Effector memory CD4-positive, alpha-beta T cell (primary cell): ENCODE results near the gene GRIN3A.
"Not testable (repeated sequence)": the region's sequence is repeated elsewhere in the genome, so short reads cannot be mapped to it uniquely, and the experiment has no call there.

ENCODE experiments used
- DNase-seq, 3 donors: peaks; one replicate each; pipeline ENCODE4 v3.0.0-alpha.2; 2020
- H3K27ac ChIP-seq: 2 replicates; pipeline ENCODE4 v1.7.0; 2013; ENCODE audit warnings: mild to moderate bottlenecking, low read length, moderate library complexity; ENCODE audit not compliant: insufficient read depth, poor library complexity, severe bottlenecking
- H3K27me3 ChIP-seq: replicated peaks from 2 replicates; pipeline ENCODE4 v1.7.0; 2013; ENCODE audit warnings: mild to moderate bottlenecking, low read length; ENCODE audit not compliant: insufficient read depth, control insufficient read depth, poor library complexity, severe bottlenecking
- H3K36me3 ChIP-seq: 2 replicates; pipeline ENCODE4 v1.7.0; 2013; ENCODE audit warnings: mild to moderate bottlenecking, low read length, moderate library complexity; ENCODE audit not compliant: control insufficient read depth, insufficient read depth
- H3K4me1 ChIP-seq: 2 replicates; pipeline ENCODE4 v1.7.0; 2013; ENCODE audit warnings: low read length, mild to moderate bottlenecking; ENCODE audit not compliant: control insufficient read depth, insufficient read depth, poor library complexity, severe bottlenecking
- H3K4me3 ChIP-seq: 2 replicates; pipeline ENCODE4 v1.7.0; 2013; ENCODE audit warnings: low read length, low read depth, mild to moderate bottlenecking; ENCODE audit not compliant: insufficient read depth, poor library complexity, severe bottlenecking
- H3K9me3 ChIP-seq: 2 replicates; pipeline ENCODE4 v1.7.0; 2013; ENCODE audit warnings: mild to moderate bottlenecking, low read length, moderate library complexity; ENCODE audit not compliant: control insufficient read depth

Gene GRIN3A

GRCh38 chr9:101569741-101570501 is 168.5 kb downstream of the GRIN3A start:
- DNase-seq = no peak
- no peaks in the 10 kb centered on the region for H3K9me3 ChIP-seq
- peaks cover 29% of the 10 kb centered on the region for H3K4me1 ChIP-seq
- H3K4me3 ChIP-seq = peak overlapping the region; percentile 3
- no peaks in the 10 kb centered on the region for H3K27me3 ChIP-seq
- peak overlapping the region; percentile 35 for H3K27ac ChIP-seq
- H3K36me3 ChIP-seq = peaks cover 8% of the 10 kb centered on the region

DNA sequence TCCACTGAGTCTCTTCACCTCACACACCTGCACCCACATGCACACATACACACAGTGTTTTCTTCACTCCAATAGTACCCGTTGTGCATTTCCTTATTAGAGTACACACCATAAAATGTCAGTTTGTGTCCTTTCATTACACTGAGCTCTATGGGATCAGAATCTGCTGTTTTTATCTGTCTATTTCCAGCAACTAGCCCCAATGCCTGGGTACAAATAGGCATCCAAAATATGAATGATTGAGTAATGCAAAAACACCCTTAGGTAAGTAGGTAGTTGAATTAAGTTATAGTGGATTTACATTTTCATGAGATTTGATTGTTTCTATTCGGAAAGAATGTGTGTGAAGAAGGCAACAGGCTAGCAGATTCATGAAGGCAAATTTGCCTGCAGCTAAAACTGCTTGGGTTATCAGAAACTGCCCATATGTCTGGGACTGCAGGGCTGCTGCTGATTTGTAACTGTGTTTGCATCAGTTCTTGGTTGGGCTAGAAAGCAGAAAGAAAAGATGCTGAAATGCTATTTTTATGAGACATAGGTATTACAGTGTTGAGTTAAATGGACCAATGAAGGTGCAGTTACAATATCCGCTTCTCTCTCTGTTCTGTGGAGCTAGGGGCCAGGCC is 170.6 kb downstream of the GRIN3A start:
- DNase-seq = no peak
- no peaks in the 10 kb centered on the region for H3K27me3 ChIP-seq
- no peak overlapping the region for H3K4me3 ChIP-seq
- no peak overlapping the region for H3K27ac ChIP-seq
- peaks cover 20% of the 10 kb centered on the region for H3K36me3 ChIP-seq
- H3K4me1 ChIP-seq = peaks cover 23% of the 10 kb centered on the region
- no peaks in the 10 kb centered on the region for H3K9me3 ChIP-seq

DNA sequence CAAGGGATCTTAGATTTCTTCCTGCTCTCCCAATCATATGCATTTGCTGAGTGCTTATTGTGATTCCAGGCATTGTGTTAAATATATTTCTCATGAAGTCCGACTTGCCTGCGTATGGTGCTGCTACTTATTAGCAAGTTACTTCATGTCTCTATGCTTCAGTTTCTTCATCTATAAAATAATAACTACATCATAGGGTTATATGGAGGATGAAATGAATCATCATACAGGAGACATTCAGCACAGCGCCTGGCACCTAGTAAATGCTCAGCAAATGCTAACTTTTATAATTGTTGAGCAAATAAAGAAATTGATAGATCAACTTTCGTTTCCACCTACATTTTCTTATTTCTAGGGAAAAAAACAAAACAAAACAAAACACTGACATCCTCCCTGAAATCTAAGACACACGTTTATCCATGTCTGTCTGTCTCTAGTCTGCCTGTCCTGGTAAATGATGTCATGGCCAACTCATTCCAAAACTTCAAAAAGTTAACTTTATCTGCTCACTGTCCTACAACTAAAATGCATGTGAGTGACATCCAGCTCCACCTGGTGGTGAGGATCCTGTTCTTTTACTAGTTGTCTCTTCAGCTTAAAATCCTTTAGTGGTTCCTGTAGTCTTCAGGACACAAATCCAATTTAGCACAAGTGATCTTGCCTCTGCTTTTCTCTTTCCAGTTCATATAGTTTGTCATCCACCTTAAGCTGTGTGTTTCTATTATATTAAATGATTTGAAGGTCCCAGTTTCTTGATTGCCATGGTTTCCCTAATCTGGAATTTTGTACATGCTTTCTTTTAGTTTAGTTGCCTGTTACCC is 171.3 kb downstream of the GRIN3A start:
- no peak overlapping the region for H3K4me3 ChIP-seq
- H3K27me3 ChIP-seq = no peaks in the 10 kb centered on the region
- H3K36me3 ChIP-seq = peaks cover 27% of the 10 kb centered on the region
- no peak for DNase-seq
- H3K9me3 ChIP-seq = no peaks in the 10 kb centered on the region
- peaks cover 20% of the 10 kb centered on the region for H3K4me1 ChIP-seq
- H3K27ac ChIP-seq = no peak overlapping the region

- Histone ChIP-seq H3K27ac (no peak overlapping the region), H3K4me3 (no peak overlapping the region), H3K9me3 (no peaks in the 10 kb centered on the region), H3K27me3 (no peaks in the 10 kb centered on the region), H3K4me1 (no peaks in the 10 kb centered on the region), H3K36me3 (peaks cover 47% of the 10 kb centered on the region)
- DNase-seq = no peak
Observed at GRCh38 chr9:101564252-101564651, 174.2 kb downstream of the GRIN3A start.

DNA sequence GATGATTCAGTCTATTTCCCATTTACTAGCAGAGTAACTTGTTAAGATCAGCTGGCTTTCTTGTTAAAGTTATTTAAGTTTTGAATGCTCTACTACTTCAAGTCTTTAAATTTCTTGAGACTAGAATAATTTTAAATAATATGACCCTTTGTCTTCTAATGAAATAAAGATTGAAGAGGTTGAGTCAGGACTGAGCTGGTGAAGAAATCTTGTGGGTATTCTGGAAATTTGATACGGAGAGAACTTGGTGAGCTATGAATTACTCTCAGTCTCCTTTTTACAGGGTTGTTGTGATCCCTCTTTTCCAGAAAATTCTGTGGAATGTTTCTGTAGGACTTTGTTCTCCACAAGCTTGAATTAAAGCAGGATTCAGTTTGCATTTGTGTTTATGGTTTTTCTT is 175.5 kb downstream of the GRIN3A start:
- Histone ChIP-seq H3K36me3 (peaks cover 47% of the 10 kb centered on the region), H3K27ac (no peak overlapping the region), H3K27me3 (no peaks in the 10 kb centered on the region), H3K9me3 (no peaks in the 10 kb centered on the region), H3K4me3 (no peak overlapping the region), H3K4me1 (no peaks in the 10 kb centered on the region)
- no peak for DNase-seq

DNA sequence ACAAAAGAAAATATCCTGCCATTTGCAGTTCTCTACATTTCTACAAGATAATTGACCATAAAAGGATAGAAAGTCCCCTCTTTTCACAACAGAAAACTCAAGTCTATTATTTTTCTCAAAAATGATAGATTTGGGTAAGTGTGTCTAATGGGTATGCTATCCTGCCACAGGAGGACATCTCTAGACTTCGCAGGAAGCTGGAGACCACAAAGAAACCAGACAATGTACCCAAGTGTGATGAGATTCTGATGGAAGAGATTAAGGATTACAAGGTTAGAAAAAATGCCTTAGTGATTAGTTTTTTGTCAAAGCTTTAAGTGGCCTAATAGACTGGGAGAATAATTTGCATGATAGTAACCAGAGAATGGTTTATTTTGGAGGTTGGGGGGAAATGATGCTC is 176.7 kb downstream of the GRIN3A start:
- H3K27ac ChIP-seq = no peak overlapping the region
- DNase-seq = no peak
- no peaks in the 10 kb centered on the region for H3K27me3 ChIP-seq
- no peak overlapping the region for H3K4me3 ChIP-seq
- H3K36me3 ChIP-seq = peaks cover 47% of the 10 kb centered on the region
- H3K9me3 ChIP-seq = no peaks in the 10 kb centered on the region
- no peaks in the 10 kb centered on the region for H3K4me1 ChIP-seq

DNA sequence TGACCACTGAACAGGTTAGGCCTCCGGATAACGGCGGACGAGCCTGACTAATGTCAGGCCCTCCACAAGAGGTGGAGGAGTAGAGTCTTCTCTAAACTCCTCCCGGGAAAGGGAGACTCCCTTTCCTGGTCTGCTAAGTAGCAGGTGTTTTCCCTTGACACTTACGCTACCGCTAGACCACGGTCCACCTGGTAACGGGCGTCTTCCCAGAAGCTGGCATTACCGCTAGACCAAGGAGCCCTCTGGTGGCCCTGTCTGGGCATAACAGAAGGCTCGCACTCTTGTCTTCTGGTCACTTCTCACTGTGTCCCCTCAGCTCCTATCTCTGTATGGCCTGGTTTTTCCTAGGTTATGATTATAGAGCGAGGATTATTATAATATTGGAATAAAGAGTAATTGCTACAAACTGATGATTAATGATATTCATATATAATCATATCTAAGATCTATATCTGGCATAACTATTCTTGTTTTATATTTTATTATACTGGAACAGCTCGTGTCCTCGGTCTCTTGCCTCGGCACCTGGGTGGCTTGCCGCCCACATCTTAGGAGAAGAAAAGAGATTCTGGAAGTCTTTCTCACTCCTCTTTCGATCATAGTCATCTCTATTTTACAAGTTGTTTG is 188.9 kb downstream of the GRIN3A start:
- H3K36me3 ChIP-seq = peaks cover 86% of the 10 kb centered on the region

GRCh38 chr9:101543098-101543735 is 195.2 kb downstream of the GRIN3A start:
- H3K4me1 ChIP-seq = no peaks in the 10 kb centered on the region
- no peaks in the 10 kb centered on the region for H3K9me3 ChIP-seq
- H3K36me3 ChIP-seq = peaks cover 66% of the 10 kb centered on the region
- no peak overlapping the region for H3K27ac ChIP-seq
- no peaks in the 10 kb centered on the region for H3K27me3 ChIP-seq
- H3K4me3 ChIP-seq = no peak overlapping the region
- DNase-seq = no peak

More for the DNA sequence above, 188.9 kb downstream of the GRIN3A start:
- H3K9me3 ChIP-seq, H3K27ac ChIP-seq, DNase-seq, H3K4me1 ChIP-seq, H3K27me3 ChIP-seq, H3K4me3 ChIP-seq: not testable (repeated sequence)

- Histone ChIP-seq H3K4me1 (no peaks in the 10 kb centered on the region), H3K27ac (no peak overlapping the region), H3K9me3 (no peaks in the 10 kb centered on the region), H3K27me3 (no peaks in the 10 kb centered on the region), H3K4me3 (no peak overlapping the region), H3K36me3 (peaks cover 63% of the 10 kb centered on the region)
- DNase-seq = no peak
Observed at GRCh38 chr9:101540069-101540468, 198.4 kb downstream of the GRIN3A start.
